ENCODE results near the gene SLC7A14. TPM values are rescaled to one million over a fixed set of nuclear protein-coding genes. Genes with fewer than 3 reads are reported as not detected.

The SLC7A14 gene
- total RNA-seq, 1 experiment from 2014 or later, result not detected

- ChIA-PET CTCF (interaction anchor here (0.8 to 2.5 kb wide), 4 partner anchors 11 to 380 kb away, joined by 4 to 14 read pairs (median 5); no protein-coding TSS in a partner anchor), POLR2A (interaction anchor here (1.3 to 1.5 kb wide), 2 partner anchors 26 to 379 kb away, joined by 4 read pairs; no protein-coding TSS in a partner anchor)
- intact Hi-C loops (cut with micrococcal nuclease), result no loop called here
- Mint-ChIP-seq H3K4me3 (ENCODE audit: unreplicated experiment) (no peak overlapping the region), H3K9me3 (ENCODE audit: unreplicated experiment) (no peaks in the 10 kb centered on the region), H3K27me3 (ENCODE audit: insufficient read depth, unreplicated experiment) (no peaks in the 10 kb centered on the region), H3K36me3 (ENCODE audit: insufficient read depth, unreplicated experiment) (peaks cover 7% of the 10 kb centered on the region), H3K4me1 (ENCODE audit: insufficient read depth, unreplicated experiment) (no peaks in the 10 kb centered on the region), H3K27ac (ENCODE audit: low read depth, unreplicated experiment) (no peak overlapping the region)
- BruUV-seq (replicated peaks), result no TSS peak
- no peak for DNase-seq (ENCODE audit: unreplicated experiment)
- no peak for TF ChIP-seq CTCF (IDR thresholded peaks at IDR 0.05; ENCODE audit: unreplicated experiment)
Measured at GRCh38 chr3:170432416-170432815, 153.5 kb downstream of the SLC7A14 start.

- no peaks in the 10 kb centered on the region for H3K9me3 Mint-ChIP-seq (ENCODE audit: unreplicated experiment)
- no peaks in the 10 kb centered on the region for H3K4me1 Mint-ChIP-seq (ENCODE audit: insufficient read depth, unreplicated experiment)
- CTCF ChIA-PET, result interaction anchor here (0.8 to 3.2 kb wide), 4 partner anchors 8 to 381 kb away, joined by 4 to 16 read pairs (median 10); no protein-coding TSS in a partner anchor
- no peak overlapping the region for H3K27ac Mint-ChIP-seq (ENCODE audit: low read depth, unreplicated experiment)
- no peak for DNase-seq (ENCODE audit: unreplicated experiment)
- H3K27me3 Mint-ChIP-seq (ENCODE audit: insufficient read depth, unreplicated experiment), result no peaks in the 10 kb centered on the region
- POLR2A ChIA-PET, result no interaction called here
- H3K36me3 Mint-ChIP-seq (ENCODE audit: insufficient read depth, unreplicated experiment), result peaks cover 7% of the 10 kb centered on the region
- BruUV-seq (replicated peaks), result no TSS peak
- no peak for TF ChIP-seq CTCF (IDR thresholded peaks at IDR 0.05; ENCODE audit: unreplicated experiment)
- intact Hi-C loops (cut with micrococcal nuclease), result no loop called here
- H3K4me3 Mint-ChIP-seq (ENCODE audit: unreplicated experiment), result no peak overlapping the region
Measured at GRCh38 chr3:170431054-170431453, 154.8 kb downstream of the SLC7A14 start.

- intact Hi-C loops (cut with micrococcal nuclease), result no loop called here
- no peaks in the 10 kb centered on the region for H3K27me3 Mint-ChIP-seq (ENCODE audit: insufficient read depth, unreplicated experiment)
- ChIA-PET POLR2A (no interaction called here), CTCF (interaction anchor here (0.8 to 3.2 kb wide), 2 partner anchors 15 to 413 kb away, joined by 3 to 16 read pairs; no protein-coding TSS in a partner anchor)
- no peaks in the 10 kb centered on the region for H3K4me1 Mint-ChIP-seq (ENCODE audit: insufficient read depth, unreplicated experiment)
- no peaks in the 10 kb centered on the region for H3K9me3 Mint-ChIP-seq (ENCODE audit: unreplicated experiment)
- no peak for TF ChIP-seq CTCF (IDR thresholded peaks at IDR 0.05; ENCODE audit: unreplicated experiment)
- no TSS peak for BruUV-seq (replicated peaks)
- no peak overlapping the region for H3K27ac Mint-ChIP-seq (ENCODE audit: low read depth, unreplicated experiment)
- H3K4me3 Mint-ChIP-seq (ENCODE audit: unreplicated experiment), result no peak overlapping the region
- no peak for DNase-seq (ENCODE audit: unreplicated experiment)
- H3K36me3 Mint-ChIP-seq (ENCODE audit: insufficient read depth, unreplicated experiment), result peaks cover 7% of the 10 kb centered on the region
Measured at GRCh38 chr3:170429050-170429449, 156.8 kb downstream of the SLC7A14 start.

GRCh38 chr3:170428095-170428494, 157.8 kb downstream of the SLC7A14 start:
- ChIA-PET CTCF (interaction anchor here (0.9 to 2.7 kb wide), 3 partner anchors 11 to 384 kb away, joined by 3 to 13 read pairs (median 6); no protein-coding TSS in a partner anchor), POLR2A (no interaction called here)
- no peak overlapping the region for H3K27ac Mint-ChIP-seq (ENCODE audit: low read depth, unreplicated experiment)
- H3K4me1 Mint-ChIP-seq (ENCODE audit: insufficient read depth, unreplicated experiment), result no peaks in the 10 kb centered on the region
- no peaks in the 10 kb centered on the region for H3K27me3 Mint-ChIP-seq (ENCODE audit: insufficient read depth, unreplicated experiment)
- H3K36me3 Mint-ChIP-seq (ENCODE audit: insufficient read depth, unreplicated experiment), result peaks cover 7% of the 10 kb centered on the region
- H3K4me3 Mint-ChIP-seq (ENCODE audit: unreplicated experiment), result no peak overlapping the region
- no peak for DNase-seq (ENCODE audit: unreplicated experiment)
- TF ChIP-seq CTCF (IDR thresholded peaks at IDR 0.05; ENCODE audit: unreplicated experiment), result no peak
- intact Hi-C loops (cut with micrococcal nuclease), result no loop called here
- BruUV-seq (replicated peaks), result no TSS peak
- H3K9me3 Mint-ChIP-seq (ENCODE audit: unreplicated experiment), result no peaks in the 10 kb centered on the region
